Stimulated activated naive B cell treated with anti-CD40 and anti-IgM and Interleukin-4, amounts not matched to agents 10 μg/mL and 1 μg/mL and 100 μg/mL, for 72 hours (primary cell): ENCODE results near the gene KDM4C.
A peak's percentile ranks its signal among the peaks of the same experiment; 100 is the strongest.

Source experiments
- ATAC-seq, 2 donors: fragments of 150-1000 bp; cut with Tn5 transposase; replicated peaks; 2 replicates each; pipeline ENCODE4 v1.10.0; 2021; ENCODE audit warnings: moderate library complexity in 1 of 2
- DNase-seq: peaks from one replicate; pipeline ENCODE4 v3.0.0; 2021
- H3K27ac Mint-ChIP-seq: one replicate; pipeline ENCODE4 v1.8.0; 2022; ENCODE audit warnings: mild to moderate bottlenecking, mixed read lengths
- H3K27me3 Mint-ChIP-seq, 2 donors: one replicate each; pipeline ENCODE4 v1.8.0; 2022; ENCODE audit warnings: mixed read lengths in 2 of 2
- H3K36me3 Mint-ChIP-seq, 2 donors: one replicate each; pipeline ENCODE4 v1.8.0; 2022; ENCODE audit warnings: mixed read lengths in 2 of 2, mild to moderate bottlenecking in 1 of 2
- H3K4me1 Mint-ChIP-seq, 2 donors: one replicate each; pipeline ENCODE4 v1.8.0; 2022; ENCODE audit warnings: mixed read lengths in 2 of 2, mild to moderate bottlenecking in 1 of 2
- H3K4me3 Mint-ChIP-seq, 2 donors: one replicate each; pipeline ENCODE4 v1.8.0; 2022; ENCODE audit warnings: mild to moderate bottlenecking in 2 of 2, mixed read lengths in 2 of 2, moderate library complexity in 1 of 2
- H3K9me3 Mint-ChIP-seq, 2 donors: one replicate each; pipeline ENCODE4 v1.8.0; 2022; ENCODE audit warnings: mixed read lengths in 2 of 2, mild to moderate bottlenecking in 1 of 2

Gene KDM4C

GRCh38 chr9:7088611-7089010 lies 330.8 kb downstream of the KDM4C start:
- Mint-ChIP-seq H3K9me3 (no peaks in the 10 kb centered on the region), H3K36me3 (peaks cover 24 to 44% of the 10 kb centered on the region in 2 donors)

GRCh38 chr9:7089406-7090193 lies 331.8 kb downstream of the KDM4C start:
- Mint-ChIP-seq H3K27ac (no peak overlapping the region), H3K36me3 (peaks cover 25 to 47% of the 10 kb centered on the region in 2 donors), H3K4me1 (peaks cover 24 to 32% of the 10 kb centered on the region in 2 donors), H3K4me3 (no peak overlapping the region), H3K9me3 (no peaks in the 10 kb centered on the region), H3K27me3 (no peaks in the 10 kb centered on the region)
- ATAC-seq: peak; percentile 45 to 53
- DNase-seq: peak; percentile 8

More at GRCh38 chr9:7088611-7089010, 330.8 kb downstream of the KDM4C start:
- DNase-seq (no peak), ATAC-seq (no peak)
- Mint-ChIP-seq H3K27ac (no peak overlapping the region), H3K4me3 (no peak overlapping the region), H3K4me1 (peaks cover 17 to 26% of the 10 kb centered on the region in 2 donors), H3K27me3 (no peaks in the 10 kb centered on the region)

GRCh38 chr9:7093040-7093439 lies 335.3 kb downstream of the KDM4C start:
- H3K27me3 Mint-ChIP-seq: no peaks in the 10 kb centered on the region
- H3K27ac Mint-ChIP-seq: no peak overlapping the region
- peaks cover 31 to 63% of the 10 kb centered on the region in 2 donors for H3K36me3 Mint-ChIP-seq
- peaks cover 25 to 33% of the 10 kb centered on the region in 2 donors for H3K4me1 Mint-ChIP-seq
- no peaks in the 10 kb centered on the region for H3K9me3 Mint-ChIP-seq
- no peak for DNase-seq
- no peak overlapping the region for H3K4me3 Mint-ChIP-seq
- ATAC-seq: no peak

- Mint-ChIP-seq H3K27me3 (no peaks in the 10 kb centered on the region), H3K9me3 (peaks cover 3 to 5% of the 10 kb centered on the region in 2 donors), H3K4me1 (peaks cover 25 to 32% of the 10 kb centered on the region in 2 donors), H3K27ac (no peak overlapping the region), H3K4me3 (no peak overlapping the region), H3K36me3 (peaks cover 37 to 73% of the 10 kb centered on the region in 2 donors)
- no peak for ATAC-seq
- no peak for DNase-seq
These were observed 336.3 kb downstream of the KDM4C start for GRCh38 chr9:7094052-7094451.

- no peaks in the 10 kb centered on the region for H3K27me3 Mint-ChIP-seq
- H3K4me3 Mint-ChIP-seq: peak overlapping the region; percentile 3 to 6
- H3K9me3 Mint-ChIP-seq: peaks cover 3 to 7% of the 10 kb centered on the region in 2 donors
- DNase-seq (no peak), ATAC-seq (peak; percentile 48 to 52)
- H3K36me3 Mint-ChIP-seq: peaks cover 41 to 78% of the 10 kb centered on the region in 2 donors
- peaks cover 25 to 27% of the 10 kb centered on the region in 2 donors for H3K4me1 Mint-ChIP-seq
- peak overlapping the region; percentile 65 for H3K27ac Mint-ChIP-seq
These were observed 336.8 kb downstream of the KDM4C start for GRCh38 chr9:7094576-7094975.

- peaks cover 3 to 8% of the 10 kb centered on the region in 2 donors for H3K9me3 Mint-ChIP-seq
- DNase-seq: no peak
- H3K4me1 Mint-ChIP-seq: peaks cover 21 to 22% of the 10 kb centered on the region in 2 donors
- H3K36me3 Mint-ChIP-seq: peaks cover 41 to 74% of the 10 kb centered on the region in 2 donors
- H3K4me3 Mint-ChIP-seq: peak overlapping the region in 1 of 2 donors; percentile 3
- no peaks in the 10 kb centered on the region for H3K27me3 Mint-ChIP-seq
- H3K27ac Mint-ChIP-seq: peak overlapping the region; percentile 65
- ATAC-seq: peak; percentile 98
These were observed 337.3 kb downstream of the KDM4C start for GRCh38 chr9:7095058-7095457.

GRCh38 chr9:7097040-7097715 lies 339.4 kb downstream of the KDM4C start:
- Mint-ChIP-seq H3K9me3 (peaks cover 3 to 8% of the 10 kb centered on the region in 2 donors), H3K27ac (peak overlapping the region; percentile 7), H3K4me1 (peaks cover 16 to 21% of the 10 kb centered on the region in 2 donors)

GRCh38 chr9:7097785-7098752 lies 340.3 kb downstream of the KDM4C start:
- Mint-ChIP-seq H3K27ac (no peak overlapping the region), H3K4me3 (no peak overlapping the region), H3K36me3 (peaks cover 39 to 75% of the 10 kb centered on the region in 2 donors), H3K27me3 (no peaks in the 10 kb centered on the region), H3K9me3 (peaks cover 3 to 8% of the 10 kb centered on the region in 2 donors), H3K4me1 (peaks cover 14 to 21% of the 10 kb centered on the region in 2 donors)
- no peak for DNase-seq
- no peak for ATAC-seq

More at GRCh38 chr9:7097040-7097715, 339.4 kb downstream of the KDM4C start:
- H3K36me3 Mint-ChIP-seq: peaks cover 32 to 73% of the 10 kb centered on the region in 2 donors
- no peaks in the 10 kb centered on the region for H3K27me3 Mint-ChIP-seq
- ATAC-seq (no peak), DNase-seq (no peak)
- no peak overlapping the region for H3K4me3 Mint-ChIP-seq

- peaks cover 3 to 8% of the 10 kb centered on the region in 2 donors for H3K9me3 Mint-ChIP-seq
- H3K36me3 Mint-ChIP-seq: peaks cover 45 to 66% of the 10 kb centered on the region in 2 donors
- DNase-seq (no peak), ATAC-seq (no peak)
- no peaks in the 10 kb centered on the region for H3K4me1 Mint-ChIP-seq
- H3K27me3 Mint-ChIP-seq: no peaks in the 10 kb centered on the region
- H3K4me3 Mint-ChIP-seq: no peak overlapping the region
- no peak overlapping the region for H3K27ac Mint-ChIP-seq
These were observed 345.6 kb downstream of the KDM4C start for GRCh38 chr9:7103367-7103766.

- ATAC-seq (no peak), DNase-seq (no peak)
- Mint-ChIP-seq H3K4me1 (no peaks in the 10 kb centered on the region), H3K27ac (no peak overlapping the region), H3K4me3 (no peak overlapping the region), H3K36me3 (peaks cover 44 to 66% of the 10 kb centered on the region in 2 donors), H3K9me3 (peaks cover 0 to 5% of the 10 kb centered on the region in 2 donors), H3K27me3 (no peaks in the 10 kb centered on the region)
These were observed 346.0 kb downstream of the KDM4C start for GRCh38 chr9:7103771-7104170.

GRCh38 chr9:7104625-7105024 lies 346.9 kb downstream of the KDM4C start:
- H3K27ac Mint-ChIP-seq: no peak overlapping the region
- ATAC-seq: no peak
- H3K4me3 Mint-ChIP-seq: no peak overlapping the region
- peaks cover 40 to 64% of the 10 kb centered on the region in 2 donors for H3K36me3 Mint-ChIP-seq
- no peaks in the 10 kb centered on the region for H3K27me3 Mint-ChIP-seq
- no peaks in the 10 kb centered on the region for H3K4me1 Mint-ChIP-seq
- H3K9me3 Mint-ChIP-seq: no peaks in the 10 kb centered on the region
- DNase-seq: no peak

GRCh38 chr9:7105095-7105494 lies 347.3 kb downstream of the KDM4C start:
- Mint-ChIP-seq H3K4me1 (no peaks in the 10 kb centered on the region), H3K9me3 (no peaks in the 10 kb centered on the region), H3K4me3 (no peak overlapping the region), H3K27ac (no peak overlapping the region), H3K36me3 (peaks cover 43 to 67% of the 10 kb centered on the region in 2 donors), H3K27me3 (no peaks in the 10 kb centered on the region)
- ATAC-seq (no peak), DNase-seq (no peak)

GRCh38 chr9:7108936-7109335 lies 351.2 kb downstream of the KDM4C start:
- no peak for ATAC-seq
- Mint-ChIP-seq H3K9me3 (no peaks in the 10 kb centered on the region), H3K4me3 (no peak overlapping the region), H3K36me3 (peaks cover 33 to 59% of the 10 kb centered on the region in 2 donors), H3K27ac (no peak overlapping the region), H3K27me3 (no peaks in the 10 kb centered on the region), H3K4me1 (peaks cover 5 to 7% of the 10 kb centered on the region in 2 donors)
- no peak for DNase-seq

- peaks cover 26 to 49% of the 10 kb centered on the region in 2 donors for H3K36me3 Mint-ChIP-seq
- no peaks in the 10 kb centered on the region for H3K27me3 Mint-ChIP-seq
- DNase-seq: no peak
- H3K9me3 Mint-ChIP-seq: no peaks in the 10 kb centered on the region
- peaks cover 5 to 12% of the 10 kb centered on the region in 2 donors for H3K4me1 Mint-ChIP-seq
- no peak overlapping the region for H3K4me3 Mint-ChIP-seq
- no peak for ATAC-seq
- no peak overlapping the region for H3K27ac Mint-ChIP-seq
These were observed 353.6 kb downstream of the KDM4C start for GRCh38 chr9:7111413-7111812.
